ENCODE measurements around the gene KDM4C.

KDM4C gene

DNA sequence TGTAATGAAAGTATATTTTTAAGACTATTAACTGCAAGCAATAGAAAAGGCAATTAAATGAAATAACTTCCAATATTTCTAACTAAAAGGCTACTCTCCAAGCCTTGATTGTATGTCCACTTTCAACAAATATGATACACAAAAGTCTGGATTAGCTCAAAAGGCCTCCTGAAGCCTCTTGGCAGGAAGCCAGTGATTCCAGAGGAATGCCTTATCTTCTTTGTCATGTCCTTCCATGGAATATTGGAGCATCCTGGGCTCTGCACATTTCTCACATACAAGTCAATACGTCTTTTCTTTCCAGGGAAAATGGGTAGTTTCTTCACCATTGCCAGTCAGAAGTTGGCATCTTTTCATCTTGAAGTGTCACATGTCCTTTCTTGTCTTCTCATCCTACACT is 357.8 kb downstream of the KDM4C start:
- DNase-seq: no peak

DNA sequence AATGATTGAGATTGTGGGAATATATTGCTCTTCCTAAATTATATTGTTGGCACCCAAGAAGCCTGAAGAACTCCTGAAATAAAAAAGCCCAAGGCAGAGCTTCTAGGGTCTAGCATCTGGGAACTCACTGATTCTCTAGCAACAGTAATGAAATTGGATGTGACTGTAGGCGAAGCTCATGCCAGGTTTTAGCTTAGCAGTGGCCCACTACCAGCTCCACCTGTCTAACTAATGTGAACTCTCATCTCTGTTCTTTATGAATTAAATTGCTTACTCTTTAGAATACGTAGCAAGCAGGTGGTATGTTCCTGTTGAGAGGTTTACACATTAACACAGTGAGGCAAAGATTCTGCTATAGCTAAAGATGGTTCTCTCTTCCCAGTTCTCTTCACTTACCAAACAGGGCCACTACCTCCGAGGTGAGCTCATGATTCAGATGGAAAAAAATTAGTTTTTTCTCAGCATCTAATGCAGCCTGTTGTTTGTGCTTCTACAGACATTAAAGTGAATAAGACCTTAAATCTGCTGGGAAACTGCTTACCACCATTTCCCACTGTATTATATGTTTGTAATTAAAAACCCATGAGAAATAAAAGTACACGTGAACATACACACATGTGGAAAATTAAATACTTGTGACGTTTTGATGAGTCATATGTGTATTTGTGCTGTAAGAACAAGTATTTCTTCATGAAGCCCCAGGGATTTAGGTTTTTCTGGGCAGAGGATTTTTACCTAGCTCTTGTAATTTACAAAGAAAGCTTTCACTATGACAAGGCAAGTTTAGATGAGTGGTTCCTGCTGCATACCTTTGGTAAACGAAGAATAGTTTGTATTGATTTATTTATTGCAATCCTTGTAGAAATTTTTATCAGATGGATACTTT is 360.1 kb downstream of the KDM4C start:
- DNase-seq: peak; percentile 71

GRCh38 chr9:7118633-7119032 is 360.9 kb downstream of the KDM4C start:
- no peak for DNase-seq

DNA sequence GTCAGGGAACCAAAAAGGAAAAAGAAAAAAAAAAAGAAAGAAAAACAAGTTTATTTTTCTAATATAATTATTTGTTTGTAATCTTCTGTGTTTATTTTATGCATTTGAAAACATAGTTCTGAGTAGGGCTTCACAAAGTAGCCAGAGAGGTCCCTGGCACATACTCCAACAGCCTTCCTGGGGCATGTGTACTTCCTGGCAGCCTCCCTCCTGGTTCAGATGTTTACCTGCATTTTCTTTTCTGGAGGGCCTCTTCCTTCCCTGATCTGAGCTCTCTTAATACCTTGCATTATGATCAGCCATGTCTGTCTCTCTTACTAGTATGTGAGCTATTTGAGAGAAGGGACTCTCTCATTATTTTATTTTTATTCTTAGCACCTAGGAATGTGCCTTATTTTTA is 361.8 kb downstream of the KDM4C start:
- DNase-seq: no peak

DNA sequence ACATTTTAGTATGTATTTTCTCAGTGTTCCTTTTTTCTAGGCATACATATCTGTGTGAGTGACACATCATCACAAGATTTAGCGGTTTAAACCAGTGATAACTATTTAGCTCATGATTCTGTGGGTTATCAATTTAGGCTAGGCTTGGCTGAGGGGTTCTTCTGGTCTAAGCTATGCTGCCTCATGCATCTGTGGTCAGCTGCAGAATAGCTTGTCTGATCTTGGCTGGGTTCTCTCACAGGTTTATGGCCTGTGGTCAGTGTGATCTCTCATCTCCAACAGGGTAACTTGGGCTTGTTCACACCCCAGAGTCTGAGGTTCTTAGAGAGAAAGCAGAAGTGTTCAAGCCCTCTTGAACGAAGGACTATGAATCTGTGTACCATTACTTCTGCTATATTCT is 363.3 kb downstream of the KDM4C start:
- DNase-seq: no peak

GRCh38 chr9:7121664-7122063 is 363.9 kb downstream of the KDM4C start:
- DNase-seq: no peak

- DNase-seq: no peak
These were observed 366.0 kb downstream of the KDM4C start for GRCh38 chr9:7123743-7124142.

GRCh38 chr9:7125231-7125630 is 367.5 kb downstream of the KDM4C start:
- no peak for DNase-seq

DNA sequence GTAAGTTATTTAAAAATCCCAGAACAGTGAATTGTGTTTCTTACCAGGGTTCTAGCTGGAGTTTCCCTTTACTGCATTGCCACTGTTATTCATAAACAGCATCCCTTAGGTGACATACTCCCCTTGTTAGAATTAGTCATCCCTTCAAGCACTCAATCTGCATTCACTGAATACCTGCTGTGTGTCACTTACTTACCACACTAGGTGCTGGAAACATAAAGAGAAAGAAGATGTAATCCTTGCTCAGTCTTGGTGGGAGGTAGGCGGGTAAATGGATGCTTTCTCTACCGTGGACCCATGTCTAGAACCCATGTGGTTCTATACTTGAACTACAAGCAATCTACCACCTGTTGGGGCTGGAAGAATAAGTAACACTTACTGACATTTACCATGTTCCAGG is 371.6 kb downstream of the KDM4C start:
- no peak for DNase-seq

DNA sequence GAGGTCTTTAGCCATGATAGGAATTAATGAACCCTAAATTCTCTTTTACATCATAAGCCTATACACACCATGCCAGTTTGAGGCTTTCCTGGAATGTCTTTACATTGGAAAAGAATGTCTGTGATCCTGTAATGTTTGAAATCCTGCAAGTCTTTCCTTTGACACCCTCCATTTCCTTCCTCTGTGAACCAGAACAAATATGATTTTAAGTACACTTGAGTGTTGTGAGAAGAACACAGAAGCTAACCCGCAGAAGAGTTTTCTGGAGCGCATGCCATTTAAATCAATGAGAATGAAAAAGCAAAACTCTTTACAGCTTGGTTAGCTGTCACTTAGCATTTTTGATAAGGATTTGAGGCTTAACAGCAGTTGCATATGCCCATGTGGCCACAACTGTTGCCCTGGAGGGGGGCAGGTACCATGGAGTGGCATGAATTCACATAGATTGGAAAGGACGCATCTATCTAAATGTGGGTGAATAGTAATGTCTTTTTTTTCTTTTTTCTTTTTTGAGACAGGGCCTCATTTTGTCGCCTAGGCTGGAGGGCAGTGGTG is 372.6 kb downstream of the KDM4C start:
- DNase-seq: no peak

GRCh38 chr9:7132605-7133004 is 374.8 kb downstream of the KDM4C start:
- DNase-seq: no peak

GRCh38 chr9:7135735-7136134 is 378.0 kb downstream of the KDM4C start:
- DNase-seq: no peak

DNA sequence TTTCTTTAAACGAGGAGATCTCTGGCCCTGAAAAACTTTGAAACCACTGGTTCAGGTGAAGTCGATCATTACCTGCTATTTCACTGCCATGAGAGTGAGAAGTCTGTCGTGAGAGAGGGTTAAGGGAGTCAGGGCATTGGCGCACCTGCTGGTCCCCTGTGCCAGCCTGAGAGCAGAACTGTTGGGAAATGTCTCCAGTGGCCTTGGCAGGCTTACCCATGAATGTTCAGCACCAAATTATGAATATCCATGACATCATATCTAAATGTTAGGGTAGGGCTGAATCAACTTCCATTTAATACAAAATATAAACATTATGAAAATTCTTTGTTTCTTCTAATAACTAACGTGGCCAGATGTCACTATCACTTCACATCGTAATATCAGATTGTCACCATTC is 379.3 kb downstream of the KDM4C start:
- DNase-seq: no peak

- DNase-seq: no peak
These were observed 379.8 kb downstream of the KDM4C start for GRCh38 chr9:7137571-7137970.

- no peak for DNase-seq
These were observed 382.1 kb downstream of the KDM4C start for GRCh38 chr9:7139886-7140285.

- DNase-seq: no peak
These were observed 382.6 kb downstream of the KDM4C start for GRCh38 chr9:7140401-7140800.

- DNase-seq: no peak
These were observed 385.9 kb downstream of the KDM4C start for GRCh38 chr9:7143645-7144200.

DNA sequence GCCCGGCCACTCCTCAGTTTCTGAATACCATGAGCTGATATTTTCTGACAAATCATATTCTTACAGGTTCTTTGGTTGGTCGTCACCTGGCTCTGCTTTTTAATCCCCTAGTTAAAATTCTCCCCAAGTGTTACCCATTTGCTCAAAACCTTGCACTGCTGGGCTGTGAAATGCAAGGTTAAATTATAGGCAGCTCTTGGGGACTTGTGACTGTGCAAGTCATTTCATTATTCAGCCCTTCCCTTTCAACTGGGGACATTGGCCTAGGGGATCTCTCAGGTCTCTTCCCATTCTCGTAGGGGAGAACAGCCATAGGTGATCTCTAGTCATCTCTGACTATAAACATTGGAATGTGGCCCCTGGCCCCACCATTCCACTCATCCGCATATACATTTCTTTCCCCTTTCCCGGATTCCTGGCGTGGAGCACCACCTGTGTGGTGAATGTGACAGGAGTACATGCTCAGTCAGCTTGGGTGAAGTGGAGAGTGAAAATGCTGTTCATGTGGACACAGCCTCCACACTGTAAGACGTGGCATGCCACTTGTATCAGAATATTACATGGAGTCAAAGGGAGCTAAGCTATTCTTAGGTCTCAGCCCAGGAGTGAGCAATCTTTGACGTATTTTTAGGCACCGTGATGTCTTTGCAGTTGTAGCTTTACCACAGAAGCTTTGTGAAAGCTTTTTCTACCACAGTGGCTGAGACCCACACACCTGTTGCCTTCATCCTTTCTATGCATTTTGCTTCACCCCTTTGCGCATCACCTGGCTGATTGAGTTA is 386.7 kb downstream of the KDM4C start:
- DNase-seq: no peak

DNA sequence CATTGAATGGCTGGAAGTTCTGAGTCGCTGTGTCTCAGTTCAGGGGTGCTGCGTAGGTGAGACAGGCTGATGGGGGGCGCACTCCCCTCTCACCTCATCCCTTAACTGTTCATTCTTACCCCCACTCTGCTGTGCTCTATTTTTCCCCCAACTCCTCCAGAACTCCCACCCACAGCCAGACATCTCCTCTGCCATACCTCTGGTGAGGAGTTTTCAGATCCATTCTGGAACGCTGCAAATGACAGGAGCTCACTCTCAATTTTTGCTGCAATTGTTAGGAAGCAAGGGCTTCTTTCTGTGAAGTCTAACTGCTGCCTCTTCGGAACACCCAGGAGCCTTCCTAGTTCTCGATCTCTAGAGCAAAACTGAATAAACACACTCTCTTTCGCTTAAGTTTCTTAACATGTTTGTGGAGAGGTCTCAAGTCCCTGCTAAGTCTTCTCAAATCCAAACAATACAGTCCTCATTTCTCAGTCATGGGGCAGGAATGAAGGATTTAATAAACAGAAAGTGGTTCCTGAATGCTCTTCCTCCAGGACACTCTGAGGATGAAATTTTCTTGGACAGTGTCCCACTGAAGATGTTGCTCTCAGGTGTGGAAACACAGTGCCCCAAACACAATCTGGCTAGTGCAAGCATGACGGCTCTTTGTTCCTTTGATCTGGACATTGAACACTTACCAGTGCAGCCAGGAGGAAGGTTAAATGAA is 387.7 kb downstream of the KDM4C start:
- no peak for DNase-seq

GRCh38 chr9:7146582-7146981 is 388.8 kb downstream of the KDM4C start:
- no peak for DNase-seq

GRCh38 chr9:7147121-7148090 is 389.6 kb downstream of the KDM4C start:
- no peak for DNase-seq

Measured in NCI-H1092 treated with DMSO at 0.1 percent for 48 hours (cell line).